ENCODE measurements around the gene SYNJ1. TPM values are rescaled to one million over a fixed set of nuclear protein-coding genes. Genes with fewer than 3 reads are reported as not detected.

SYNJ1 gene
- total and polyA plus RNA-seq, 2 experiments from 2014 or later, result 1.4 to 4.2 TPM

GRCh38 chr21:32739946-32740345 lies 12.1 kb upstream of the SYNJ1 start:
- no peaks in the 10 kb centered on the region for H3K9me3 Mint-ChIP-seq
- H3K9me2 ChIP-seq (ENCODE audit: insufficient read depth), result no peaks in the 10 kb centered on the region
- TF ChIP-seq EZH2 (IDR thresholded peaks at IDR 0.05; ENCODE audit: low read depth, unreplicated experiment) (no peak), ZNF462 (CRISPR knock-in tag; IDR thresholded peaks at IDR 0.05) (no peak), JUNB (IDR thresholded peaks at IDR 0.05; ENCODE audit: unreplicated experiment) (no peak), ZNF331 (CRISPR knock-in tag; IDR thresholded peaks at IDR 0.05; ENCODE audit: low read depth) (no peak), NANOG (IDR thresholded peaks at IDR 0.05; ENCODE audit: borderline replicate concordance) (no peak), ZNF114 (CRISPR knock-in tag; IDR thresholded peaks at IDR 0.05) (no peak), EZH2phosphoT487 (IDR thresholded peaks at IDR 0.05; ENCODE audit: unreplicated experiment) (no peak), CREB1 (CRISPR knock-in tag; IDR thresholded peaks at IDR 0.05; ENCODE audit: low read depth) (no peak), STAT1 (IDR thresholded peaks at IDR 0.05; ENCODE audit: unreplicated experiment) (no peak), ETS1 (IDR thresholded peaks at IDR 0.05) (no peak), POLR2AphosphoS5 (IDR thresholded peaks at IDR 0.05; ENCODE audit: low read depth) (no peak), REST (IDR thresholded peaks at IDR 0.05; ENCODE audit: unreplicated experiment) (no peak), CTCF (conservative IDR thresholded peaks at IDR 0.05; ENCODE audit: low read depth in 2 of 2) (no peak)
- 0 out of 2 replicates have a peak, but pooled peaks cover 8% of the 10 kb centered on the region for H3K79me2 ChIP-seq (replicated peaks; ENCODE audit: insufficient read depth)
- no peaks in the 10 kb centered on the region for H3F3A ChIP-seq (replicated peaks; ENCODE audit: low read depth)
- no peak overlapping the region for H3K27ac ChIP-seq (ENCODE audit: low read depth)
- peaks cover 77% of the 10 kb centered on the region for H3K36me3 Mint-ChIP-seq (ENCODE audit: low read depth)
- peaks cover 46% of the 10 kb centered on the region for H3K36me3 ChIP-seq (ENCODE audit: insufficient read depth)
- H3K4me2 ChIP-seq, result no peak overlapping the region
- peaks cover 2% of the 10 kb centered on the region for H3K27me3 Mint-ChIP-seq (ENCODE audit: insufficient read depth, low read depth, poor library complexity)
- 0 out of 2 replicates have a peak, but pooled peaks cover 4% of the 10 kb centered on the region for H4K20me1 ChIP-seq (replicated peaks; ENCODE audit: insufficient read depth)
- no peaks in the 10 kb centered on the region for H3K27me3 ChIP-seq (ENCODE audit: insufficient read depth)
- H3K4me1 Mint-ChIP-seq, result peaks cover 21% of the 10 kb centered on the region
- peaks cover 18% of the 10 kb centered on the region for H3K4me1 ChIP-seq (ENCODE audit: insufficient read depth)
- H2AFZ ChIP-seq, result no peak overlapping the region
- DNase-seq (ENCODE audit: low spot score) (no peak), ATAC-seq (no peak)
- H3K4me3 Mint-ChIP-seq, result no peak overlapping the region
- no peak overlapping the region for H3K4me3 ChIP-seq
- H3K27ac Mint-ChIP-seq, result no peak overlapping the region
